OCI-LY7 (cell line): ENCODE results near the gene KLHL3. TPM values are rescaled to one million over a fixed set of nuclear protein-coding genes. Genes with fewer than 3 reads are reported as not detected.

Experiments used
- BruUV-seq: library from RNA; stranded (reverse); fragments of 400-500 nt; replicated peaks from 2 replicates; lab custom pipeline; 2021; lab: Mats Ljungman, UMichigan
- CTCF ChIA-PET: fragments of 300-600 bp; sonication (Branson Sonifier 250); formaldehyde crosslinking; loops from one replicate; lab custom pipeline; 2022; ENCODE audit warnings: antibody characterized with exemption; ENCODE audit not compliant: unreplicated experiment; lab: Charles Lee
- POLR2A ChIA-PET: fragments of 300-600 bp; sonication (Branson Sonifier 250); formaldehyde crosslinking; loops from one replicate; lab custom pipeline; 2022; ENCODE audit warnings: antibody characterized with exemption; lab: Charles Lee
- DNase-seq: peaks from one replicate; pipeline ENCODE4 v3.0.0-alpha.2; 2015; ENCODE audit warnings: low spot score
- H2AFZ ChIP-seq: fragments of 200-600 bp; sonication (generic), shearing (Covaris generic); 2 replicates; pipeline ENCODE4 v1.6.1; 2014; ENCODE audit warnings: mild to moderate bottlenecking, antibody characterized with exemption, low read length, moderate library complexity
- H3K27ac ChIP-seq: fragments of 200-600 bp; sonication (generic); 2 replicates; pipeline ENCODE4 v1.5.1; 2014; ENCODE audit warnings: mixed run types, low read depth, mild to moderate bottlenecking, moderate library complexity, low read length, inconsistent platforms; ENCODE audit not compliant: poor library complexity, severe bottlenecking
- H3K36me3 ChIP-seq: fragments of 200-600 bp; sonication (generic); 2 replicates; pipeline ENCODE4 v1.6.1; 2014; ENCODE audit warnings: mild to moderate bottlenecking, antibody characterized with exemption, low read length, moderate library complexity, mixed read lengths; ENCODE audit not compliant: insufficient read depth
- H3K4me1 ChIP-seq: fragments of 200-600 bp; sonication (generic); 2 replicates; pipeline ENCODE4 v1.5.1; 2014; ENCODE audit warnings: mild to moderate bottlenecking, low read length; ENCODE audit not compliant: insufficient read depth, poor library complexity, severe bottlenecking
- H3K4me2 ChIP-seq: fragments of 200-600 bp; sonication (generic); 2 replicates; pipeline ENCODE4 v1.6.1; 2014; ENCODE audit warnings: mild to moderate bottlenecking, low read length
- H3K4me3 ChIP-seq: fragments of 200-600 bp; sonication (generic); 2 replicates; pipeline ENCODE4 v1.5.1; 2014; ENCODE audit warnings: mild to moderate bottlenecking, low read depth, low read length; ENCODE audit not compliant: poor library complexity, severe bottlenecking
- H3K79me2 ChIP-seq: fragments of 200-600 bp; sonication (generic); 2 replicates; pipeline ENCODE4 v1.6.1; 2016; ENCODE audit warnings: low read depth, mild to moderate bottlenecking, low read length, moderate library complexity, mixed read lengths; ENCODE audit not compliant: insufficient read depth
- H3K9me2 ChIP-seq: fragments of 200-600 bp; sonication (generic); 2 replicates; pipeline ENCODE4 v1.6.1; 2016; ENCODE audit warnings: mild to moderate bottlenecking, low read length, mixed read lengths; ENCODE audit not compliant: insufficient read depth
- H3K9me3 ChIP-seq: fragments of 200-600 bp; sonication (generic); 2 replicates; pipeline ENCODE4 v1.6.1; 2014; ENCODE audit warnings: mild to moderate bottlenecking, mixed run types, low read length, mixed read lengths
- H4K20me1 ChIP-seq: fragments of 200-600 bp; sonication (generic); 2 replicates; pipeline ENCODE4 v1.6.1; 2014; ENCODE audit warnings: mild to moderate bottlenecking, antibody characterized with exemption, low read length, moderate library complexity, mixed read lengths; ENCODE audit not compliant: insufficient read depth
- EZH2phosphoT487 ChIP-seq: fragments of 200-600 bp; sonication (generic); IDR thresholded peaks from 2 replicates; pipeline ENCODE4 v1.6.1; 2018; ENCODE audit warnings: low read depth, borderline replicate concordance, mild to moderate bottlenecking, mixed run types, antibody characterized with exemption, low read length, moderate library complexity, mixed read lengths
- intact Hi-C: fragments of 100-400 bp; cut with micrococcal nuclease; formaldehyde crosslinking; loops from one replicate; pipeline ENCODE4 v1.10.0; 2022; ENCODE audit not compliant: unreplicated experiment
- total RNA-seq, 2 experiments: library from RNA; depleted of rRNA in 1 of 2; stranded (reverse); fragments of >200 nt in 1 of 2; shearing (Covaris generic) in 1 of 2; gene quantifications; 2 replicates each; pipeline ENCODE4 v1.2.3, GENCODE V29; 2014 to 2022
- TF ChIP-seq, protein P1 (sequence below): fragments of 200-600 bp; sonication (generic); conservative IDR thresholded peaks from 2 replicates; pipeline ENCODE4 v1.5.1; 2014; ENCODE audit warnings: mild to moderate bottlenecking, antibody characterized with exemption, low read length, moderate library complexity, mixed read lengths

Gene KLHL3
- total RNA-seq, 2 experiments from 2014 or later, result 0.28 to 6.2 TPM

DNA sequence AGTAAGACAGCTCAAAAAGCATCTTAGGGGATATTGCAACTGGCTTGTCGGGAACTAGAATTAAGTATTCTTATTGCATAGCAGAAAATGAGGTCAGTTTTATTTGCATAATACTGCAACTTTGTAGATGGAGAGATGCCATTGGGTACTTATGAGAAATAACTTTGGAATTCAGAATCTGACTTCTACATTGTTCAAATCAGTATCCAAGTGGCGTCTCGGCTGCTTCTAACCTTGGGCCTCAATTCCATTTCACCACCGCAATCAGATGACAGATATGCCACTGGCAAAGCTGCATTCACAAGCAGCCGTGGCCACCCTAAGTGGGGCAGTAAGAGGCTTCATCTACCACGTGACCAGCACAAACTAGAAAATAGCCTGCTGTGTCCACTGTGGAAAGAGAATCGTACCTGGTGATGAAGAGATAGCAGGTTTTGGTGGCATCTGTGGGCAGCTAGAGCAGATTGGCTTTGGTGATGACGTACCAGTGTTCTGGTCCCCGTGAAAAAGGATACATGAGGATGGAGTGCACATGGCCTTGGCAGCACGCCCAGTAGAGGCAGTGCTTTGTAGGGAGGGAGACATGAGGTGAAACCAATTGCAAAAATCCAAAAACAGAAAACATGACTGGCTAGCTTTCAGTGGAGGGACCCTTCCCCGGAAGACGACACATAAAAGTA, 116.6 kb downstream of the KLHL3 start:
- Histone ChIP-seq H3K4me2 (no peak overlapping the region), H3K4me1 (no peaks in the 10 kb centered on the region), H2AFZ (no peak overlapping the region), H3K79me2 (no peaks in the 10 kb centered on the region), H4K20me1 (no peaks in the 10 kb centered on the region), H3K36me3 (no peaks in the 10 kb centered on the region), H3K4me3 (no peak overlapping the region), H3K9me3 (no peaks in the 10 kb centered on the region), H3K9me2 (no peaks in the 10 kb centered on the region), H3K27ac (no peak overlapping the region)
- DNase-seq, result no peak
- intact Hi-C loops, result no loop called here
- ChIA-PET CTCF (no interaction called here), POLR2A (no interaction called here)
- no TSS peak for BruUV-seq
- no peak for TF ChIP-seq EZH2phosphoT487
- TF ChIP-seq, protein P1, sequence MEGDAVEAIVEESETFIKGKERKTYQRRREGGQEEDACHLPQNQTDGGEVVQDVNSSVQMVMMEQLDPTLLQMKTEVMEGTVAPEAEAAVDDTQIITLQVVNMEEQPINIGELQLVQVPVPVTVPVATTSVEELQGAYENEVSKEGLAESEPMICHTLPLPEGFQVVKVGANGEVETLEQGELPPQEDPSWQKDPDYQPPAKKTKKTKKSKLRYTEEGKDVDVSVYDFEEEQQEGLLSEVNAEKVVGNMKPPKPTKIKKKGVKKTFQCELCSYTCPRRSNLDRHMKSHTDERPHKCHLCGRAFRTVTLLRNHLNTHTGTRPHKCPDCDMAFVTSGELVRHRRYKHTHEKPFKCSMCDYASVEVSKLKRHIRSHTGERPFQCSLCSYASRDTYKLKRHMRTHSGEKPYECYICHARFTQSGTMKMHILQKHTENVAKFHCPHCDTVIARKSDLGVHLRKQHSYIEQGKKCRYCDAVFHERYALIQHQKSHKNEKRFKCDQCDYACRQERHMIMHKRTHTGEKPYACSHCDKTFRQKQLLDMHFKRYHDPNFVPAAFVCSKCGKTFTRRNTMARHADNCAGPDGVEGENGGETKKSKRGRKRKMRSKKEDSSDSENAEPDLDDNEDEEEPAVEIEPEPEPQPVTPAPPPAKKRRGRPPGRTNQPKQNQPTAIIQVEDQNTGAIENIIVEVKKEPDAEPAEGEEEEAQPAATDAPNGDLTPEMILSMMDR, result no peak

DNA sequence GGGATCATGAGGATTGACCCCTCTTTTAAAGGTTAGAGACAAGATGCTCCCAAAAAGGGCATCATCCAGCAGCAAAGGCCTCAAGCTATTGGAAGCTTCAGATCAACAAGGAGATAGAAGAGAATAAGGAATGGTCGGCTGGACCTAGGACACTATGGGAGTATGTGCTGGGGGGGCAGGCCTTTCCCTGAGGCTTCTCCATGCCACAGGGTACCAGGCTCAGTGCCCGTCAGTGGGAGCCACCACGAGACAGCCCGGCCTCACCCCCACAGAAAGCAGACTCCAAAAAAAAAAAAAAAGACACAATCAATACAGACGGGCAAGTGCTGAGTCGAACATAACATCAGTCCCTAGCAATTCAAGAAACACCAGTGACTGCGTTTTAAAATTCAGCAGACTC, 117.4 kb downstream of the KLHL3 start:
- ChIA-PET POLR2A (no interaction called here), CTCF (no interaction called here)
- H4K20me1 ChIP-seq, result no peaks in the 10 kb centered on the region
- no peaks in the 10 kb centered on the region for H3K36me3 ChIP-seq
- no peak overlapping the region for H2AFZ ChIP-seq
- no peak for DNase-seq
- intact Hi-C loops, result no loop called here
- H3K4me1 ChIP-seq, result no peaks in the 10 kb centered on the region
- H3K9me3 ChIP-seq, result no peaks in the 10 kb centered on the region
- TF ChIP-seq, protein P1, result no peak
- no peak for TF ChIP-seq EZH2phosphoT487
- no TSS peak for BruUV-seq
- H3K4me2 ChIP-seq, result no peak overlapping the region
- no peaks in the 10 kb centered on the region for H3K9me2 ChIP-seq
- no peak overlapping the region for H3K4me3 ChIP-seq
- H3K79me2 ChIP-seq, result no peaks in the 10 kb centered on the region
- no peak overlapping the region for H3K27ac ChIP-seq

DNA sequence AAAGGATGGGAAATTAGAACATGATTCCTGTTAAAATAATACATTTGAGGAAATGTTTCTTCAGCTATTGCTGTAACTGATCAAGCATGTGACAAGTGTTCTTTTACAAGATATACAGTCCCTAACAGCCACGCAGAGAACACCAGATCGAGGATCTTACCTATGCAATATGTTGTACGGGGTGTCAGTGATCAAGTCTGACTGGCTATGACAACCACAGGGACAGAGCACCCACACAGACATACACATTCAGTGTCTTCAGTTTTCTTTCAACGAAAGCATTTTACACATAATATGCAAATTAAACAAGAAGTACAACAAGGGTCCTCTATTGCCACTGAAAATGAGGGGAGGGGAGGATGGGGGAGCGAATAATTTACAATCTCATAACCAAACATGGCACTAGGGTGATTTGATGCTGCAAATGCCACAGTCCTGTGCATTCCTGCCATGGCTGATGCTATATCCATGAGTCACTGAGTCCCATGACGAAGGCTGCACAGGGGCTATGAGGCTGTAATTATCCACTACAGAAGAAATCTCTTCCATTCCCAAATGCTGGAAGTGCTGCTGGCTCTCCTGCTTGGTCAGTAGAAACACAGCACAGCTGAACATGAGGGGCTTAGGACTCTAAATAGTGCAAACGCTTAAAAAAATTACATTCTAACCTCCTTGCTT, 118.2 kb downstream of the KLHL3 start:
- DNase-seq, result no peak
- Histone ChIP-seq H3K9me2 (no peaks in the 10 kb centered on the region), H2AFZ (no peak overlapping the region), H3K9me3 (no peaks in the 10 kb centered on the region), H4K20me1 (no peaks in the 10 kb centered on the region), H3K4me1 (no peaks in the 10 kb centered on the region), H3K27ac (no peak overlapping the region), H3K36me3 (no peaks in the 10 kb centered on the region), H3K79me2 (no peaks in the 10 kb centered on the region), H3K4me2 (no peak overlapping the region), H3K4me3 (no peak overlapping the region)
- TF ChIP-seq EZH2phosphoT487, result no peak
- TF ChIP-seq, protein P1, result no peak
- intact Hi-C loops, result no loop called here
- POLR2A ChIA-PET, result no interaction called here
- BruUV-seq, result no TSS peak
- CTCF ChIA-PET, result no interaction called here
